ENCODE data around the gene TRIP13. TPM values are rescaled to one million over a fixed set of nuclear protein-coding genes. Genes with fewer than 3 reads are reported as not detected.
"Not testable (repeated sequence)": the region's sequence is repeated elsewhere in the genome, so short reads cannot be mapped to it uniquely, and the experiment has no call there.

TRIP13 gene
- total RNA-seq, 1 experiment from 2014 or later = 45.9 TPM

- in situ Hi-C loops (cut with HindIII; ENCODE audit: low pct_unique_long_range_greater_than_20kb, low sequenced_read_pairs) (no loop called here), intact Hi-C loops (cut with micrococcal nuclease; ENCODE audit: unreplicated experiment) (no loop called here)
- CTCF ChIA-PET = no interaction called here
- Histone ChIP-seq H3K27ac (ENCODE audit: low read length) (no peak overlapping the region), H3K9me3 (ENCODE audit: control insufficient read depth, insufficient read depth, low read depth, low read length) (no peaks in the 10 kb centered on the region), H3K36me3 (ENCODE audit: control insufficient read depth, insufficient read depth, low read length) (no peaks in the 10 kb centered on the region), H3K4me3 (ENCODE audit: low read depth in 2 of 2, low read length in 2 of 2) (no peak overlapping the region), H3K4me1 (ENCODE audit: control insufficient read depth, insufficient read depth, low read length) (peaks cover 8% of the 10 kb centered on the region; the same call in 1 of the 2 replicates), H3K27me3 (ENCODE audit: control insufficient read depth, insufficient read depth, low read length) (no peaks in the 10 kb centered on the region; the same call in 1 of the 2 replicates)
- POLR2A ChIA-PET = no interaction called here
- BruUV-seq (replicated peaks) = no TSS peak
- TF ChIP-seq CTCF (IDR thresholded peaks at IDR 0.05) = no peak
- no peak for TF ChIP-seq TCF7L2 (IDR thresholded peaks at IDR 0.05; ENCODE audit: low read depth, low read length)
- TF ChIP-seq POLR2AphosphoS5 (IDR thresholded peaks at IDR 0.05; ENCODE audit: low read depth, low read length) = no peak
- ATAC-seq (no peak), DNase-seq (ENCODE audit: low read depth, low spot score) (no peak)
Measured at GRCh38 chr5:939368-939767, 46.7 kb downstream of the TRIP13 start.

- H3K9me3 ChIP-seq (ENCODE audit: control insufficient read depth, insufficient read depth, low read depth, low read length); H3K27me3 ChIP-seq (ENCODE audit: control insufficient read depth, insufficient read depth, low read length); H3K4me3 ChIP-seq (ENCODE audit: low read depth in 2 of 2, low read length in 2 of 2); intact Hi-C loops (cut with micrococcal nuclease; ENCODE audit: unreplicated experiment); H3K27ac ChIP-seq (ENCODE audit: low read length); CTCF ChIA-PET; H3K36me3 ChIP-seq (ENCODE audit: control insufficient read depth, insufficient read depth, low read length); ATAC-seq; BruUV-seq (replicated peaks); DNase-seq (ENCODE audit: low read depth, low spot score); POLR2A ChIA-PET; in situ Hi-C loops (cut with HindIII; ENCODE audit: low pct_unique_long_range_greater_than_20kb, low sequenced_read_pairs): not testable (repeated sequence)
- peaks cover 13% of the 10 kb centered on the region for H3K4me1 ChIP-seq (ENCODE audit: control insufficient read depth, insufficient read depth, low read length)
Measured at GRCh38 chr5:940741-941140, 48.1 kb downstream of the TRIP13 start.

- Histone ChIP-seq H3K27ac (ENCODE audit: low read length) (peak overlapping the region; percentile 18; the same call in 1 of the 2 replicates), H3K4me1 (ENCODE audit: control insufficient read depth, insufficient read depth, low read length) (peaks cover 32% of the 10 kb centered on the region), H3K36me3 (ENCODE audit: control insufficient read depth, insufficient read depth, low read length) (no peaks in the 10 kb centered on the region), H3K27me3 (ENCODE audit: control insufficient read depth, insufficient read depth, low read length) (no peaks in the 10 kb centered on the region; the same call in 1 of the 2 replicates), H3K9me3 (ENCODE audit: control insufficient read depth, insufficient read depth, low read depth, low read length) (no peaks in the 10 kb centered on the region), H3K4me3 (ENCODE audit: low read depth in 2 of 2, low read length in 2 of 2) (no peak overlapping the region)
- TF ChIP-seq REST (IDR thresholded peaks at IDR 0.05; ENCODE audit: insufficient read depth in 1 of 2, low read depth in 2 of 2, low read length in 1 of 2) (no peak), CTCF (IDR thresholded peaks at IDR 0.05) (no peak), TCF7L2 (IDR thresholded peaks at IDR 0.05; ENCODE audit: low read depth, low read length) (no peak), POLR2AphosphoS5 (IDR thresholded peaks at IDR 0.05; ENCODE audit: low read depth, low read length) (no peak)
- ChIA-PET CTCF (no interaction called here), POLR2A (no interaction called here)
- DNase-seq (ENCODE audit: low read depth, low spot score) (no peak), ATAC-seq (no peak)
- intact Hi-C loops (cut with micrococcal nuclease; ENCODE audit: unreplicated experiment) = no loop called here
- in situ Hi-C loops (cut with HindIII; ENCODE audit: low pct_unique_long_range_greater_than_20kb, low sequenced_read_pairs) = no loop called here
- BruUV-seq (replicated peaks) = no TSS peak
Measured at GRCh38 chr5:943201-943917, 50.7 kb downstream of the TRIP13 start.

Measured in Panc1 (cell line).